ENCODE results near the gene PDCD1LG2.

Gene PDCD1LG2

DNA sequence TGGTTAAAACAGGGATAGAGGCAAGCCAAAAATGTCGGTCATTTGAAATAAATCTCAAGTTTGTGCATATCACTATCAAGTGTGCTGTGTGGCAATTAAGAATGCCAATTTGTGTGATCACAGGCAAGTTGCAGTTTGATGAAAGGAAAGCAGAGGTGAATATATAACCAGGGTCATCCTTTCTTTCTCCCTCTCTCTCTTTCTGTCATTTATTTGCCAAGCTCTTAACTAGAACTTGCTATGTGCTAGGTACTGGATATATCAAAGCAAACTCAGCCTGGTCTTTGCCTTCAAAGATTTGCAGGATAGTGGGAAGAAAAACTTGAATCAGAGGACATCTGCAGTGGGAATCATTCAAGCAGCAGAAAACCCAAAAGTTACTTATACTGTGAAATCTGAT is 22.0 kb downstream of the PDCD1LG2 start:
- no CpG with 5 or more reads among the region's 1 CpG for WGBS (ENCODE audit: insufficient coverage, insufficient read length)
- Histone ChIP-seq H3K4me1 (ENCODE audit: control insufficient read depth, insufficient read depth, low read length) (no peaks in the 10 kb centered on the region), H3K36me3 (ENCODE audit: control insufficient read depth, insufficient read depth, low read length) (no peaks in the 10 kb centered on the region), H3K27me3 (ENCODE audit: control insufficient read depth, insufficient read depth, low read length) (no peaks in the 10 kb centered on the region), H3K9me3 (ENCODE audit: control insufficient read depth, insufficient read depth, low read length) (no peaks in the 10 kb centered on the region), H3K4me3 (ENCODE audit: low read length) (no peak overlapping the region), H3K27ac (ENCODE audit: low read length) (no peak overlapping the region)
- no peak for DNase-seq (ENCODE audit: low read depth, low spot score)

DNA sequence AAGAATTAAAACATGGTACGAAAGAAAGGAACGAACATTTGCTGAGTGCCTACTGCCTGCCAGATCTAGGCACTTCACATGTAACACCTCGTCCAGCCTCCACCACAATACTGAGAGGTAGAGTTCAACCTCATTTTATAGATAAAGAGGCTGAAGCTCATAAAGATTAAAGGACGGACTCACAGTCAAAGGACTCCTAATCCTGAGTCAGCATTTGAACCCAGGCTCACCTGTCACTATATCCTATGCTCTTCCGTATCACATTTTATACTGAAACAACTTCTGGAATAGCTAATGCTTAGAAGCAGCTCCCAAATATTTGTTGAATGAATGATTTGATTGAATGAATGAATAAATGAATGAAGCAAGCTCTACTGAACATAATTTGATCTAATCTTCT is 22.5 kb downstream of the PDCD1LG2 start:
- WGBS (ENCODE audit: insufficient coverage, insufficient read length) = no CpG with 5 or more reads among the region's 5 CpGs
- no peaks in the 10 kb centered on the region for H3K36me3 ChIP-seq (ENCODE audit: control insufficient read depth, insufficient read depth, low read length)

DNA sequence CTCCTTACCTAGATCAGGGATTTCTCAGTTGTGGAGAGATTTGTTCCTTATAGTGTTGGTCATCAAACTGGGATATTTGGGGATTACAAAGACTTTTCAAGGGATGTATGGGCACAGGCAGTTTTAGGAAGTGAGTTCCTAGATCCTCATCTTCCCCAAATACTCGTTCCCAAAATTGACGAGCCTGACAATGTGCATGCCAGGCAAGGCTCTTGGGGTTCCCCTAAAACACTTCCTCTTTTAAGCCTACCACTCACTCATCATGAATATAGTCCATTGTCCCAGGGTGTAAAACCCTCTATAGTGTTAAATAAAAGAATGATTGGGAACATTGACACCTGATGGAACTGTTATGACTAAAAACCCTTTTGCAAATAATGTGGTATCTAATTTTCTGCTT is 26.4 kb downstream of the PDCD1LG2 start:
- H3K27ac ChIP-seq (ENCODE audit: low read length) = no peak overlapping the region
- H3K36me3 ChIP-seq (ENCODE audit: control insufficient read depth, insufficient read depth, low read length) = no peaks in the 10 kb centered on the region
- H3K4me3 ChIP-seq (ENCODE audit: low read length) = no peak overlapping the region
- H3K9me3 ChIP-seq (ENCODE audit: control insufficient read depth, insufficient read depth, low read length) = no peaks in the 10 kb centered on the region
- H3K27me3 ChIP-seq (ENCODE audit: control insufficient read depth, insufficient read depth, low read length) = no peaks in the 10 kb centered on the region
- WGBS (ENCODE audit: insufficient coverage, insufficient read length) = no CpG with 5 or more reads among the region's 2 CpGs
- DNase-seq (ENCODE audit: low read depth, low spot score) = no peak
- no peaks in the 10 kb centered on the region for H3K4me1 ChIP-seq (ENCODE audit: control insufficient read depth, insufficient read depth, low read length)

More for the DNA sequence above, 22.5 kb downstream of the PDCD1LG2 start:
- Histone ChIP-seq H3K9me3 (ENCODE audit: control insufficient read depth, insufficient read depth, low read length) (no peaks in the 10 kb centered on the region), H3K4me3 (ENCODE audit: low read length) (no peak overlapping the region), H3K27ac (ENCODE audit: low read length) (no peak overlapping the region), H3K4me1 (ENCODE audit: control insufficient read depth, insufficient read depth, low read length) (no peaks in the 10 kb centered on the region), H3K27me3 (ENCODE audit: control insufficient read depth, insufficient read depth, low read length) (no peaks in the 10 kb centered on the region)
- DNase-seq (ENCODE audit: low read depth, low spot score) = no peak

DNA sequence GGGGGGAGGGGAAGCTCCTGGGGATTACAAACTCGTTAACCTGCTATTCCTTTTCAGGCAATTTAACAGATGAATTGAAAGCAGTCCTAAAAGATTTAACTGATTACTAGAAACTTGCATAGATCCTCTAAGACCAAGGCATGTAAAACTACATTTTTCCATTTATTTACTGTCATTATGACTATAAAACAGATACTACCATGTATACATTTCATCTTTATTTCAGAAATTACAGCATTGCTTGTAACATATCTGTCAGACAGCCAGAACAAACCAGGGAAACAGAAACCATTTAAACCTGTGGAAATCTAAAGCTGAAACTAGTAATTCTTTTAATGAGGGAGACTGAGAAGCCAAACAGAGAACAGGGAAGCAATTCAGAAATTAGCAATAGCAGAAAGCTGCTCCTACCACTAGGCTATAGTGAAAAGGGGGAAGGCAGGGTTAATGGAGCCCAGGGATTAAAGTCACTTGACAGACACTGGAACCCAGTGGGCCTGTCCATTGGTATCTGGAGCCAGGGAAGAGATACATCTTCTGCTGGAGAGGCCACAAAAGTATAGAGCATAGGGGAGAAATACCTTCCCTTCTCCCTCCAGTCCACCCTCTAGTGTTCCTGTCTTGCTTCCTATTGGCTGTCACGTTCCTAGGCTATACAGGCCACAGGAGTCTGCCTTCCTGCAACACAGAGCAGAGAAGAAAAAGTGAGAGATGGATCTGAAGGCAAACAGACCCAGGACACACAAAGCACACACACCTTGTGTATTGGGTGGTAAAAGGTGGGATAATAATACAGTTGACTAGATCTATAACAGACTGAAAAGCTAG is 33.8 kb downstream of the PDCD1LG2 start:
- no peaks in the 10 kb centered on the region for H3K36me3 ChIP-seq (ENCODE audit: control insufficient read depth, insufficient read depth, low read length)
- no peaks in the 10 kb centered on the region for H3K9me3 ChIP-seq (ENCODE audit: control insufficient read depth, insufficient read depth, low read length)
- no peak overlapping the region for H3K4me3 ChIP-seq (ENCODE audit: low read length)
- DNase-seq (ENCODE audit: low read depth, low spot score) = no peak
- no peak overlapping the region for H3K27ac ChIP-seq (ENCODE audit: low read length)
- H3K4me1 ChIP-seq (ENCODE audit: control insufficient read depth, insufficient read depth, low read length) = no peaks in the 10 kb centered on the region
- no peaks in the 10 kb centered on the region for H3K27me3 ChIP-seq (ENCODE audit: control insufficient read depth, insufficient read depth, low read length)
- WGBS (ENCODE audit: insufficient coverage, insufficient read length) = no CpG with 5 or more reads among the region's 2 CpGs

DNA sequence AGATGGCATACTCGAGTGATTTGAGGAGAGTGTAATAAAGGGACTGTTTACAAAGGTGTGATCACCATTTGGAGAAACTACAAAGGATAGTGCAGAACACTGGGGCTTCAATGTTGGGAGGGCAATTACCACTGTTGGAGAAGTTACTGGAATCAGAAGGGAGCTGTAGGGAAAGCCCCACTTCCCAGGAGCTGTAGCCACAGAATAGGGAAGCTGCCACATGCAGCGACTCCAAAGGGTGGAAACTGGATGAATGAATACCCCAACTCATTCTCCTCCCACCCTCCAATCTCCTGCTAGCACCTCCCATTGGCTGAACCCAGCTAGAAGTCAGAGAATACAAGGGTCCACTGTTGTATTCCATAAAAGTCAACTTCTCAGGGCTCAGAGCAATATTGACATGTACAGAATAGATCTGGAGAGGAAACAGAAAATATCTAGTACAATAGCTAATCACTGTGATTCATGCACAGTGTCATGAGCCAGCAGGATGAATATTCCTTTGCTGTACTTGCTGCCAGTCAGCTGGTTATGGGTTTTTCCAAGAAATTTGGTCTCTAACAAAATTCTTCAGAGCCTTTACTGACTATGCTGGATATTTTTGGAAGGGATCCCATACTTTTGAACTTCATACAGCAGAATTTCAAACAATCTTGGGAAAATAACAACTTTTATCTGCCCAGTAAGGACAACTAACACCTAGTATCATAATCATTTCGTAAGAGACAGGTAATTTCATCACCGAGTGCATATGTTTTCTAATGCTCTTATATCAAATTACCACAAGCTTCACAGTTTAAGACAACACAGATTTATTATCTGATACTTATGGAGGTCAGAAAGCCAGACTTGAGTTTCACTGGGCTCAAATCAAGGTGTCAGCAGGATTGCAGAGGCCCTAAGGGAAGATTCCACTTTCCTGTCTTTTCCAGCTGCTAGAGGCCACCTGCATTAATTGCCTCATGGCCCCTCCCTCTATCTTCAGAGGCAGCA is 39.6 kb downstream of the PDCD1LG2 start:
- WGBS (ENCODE audit: insufficient coverage, insufficient read length) = no CpG with 5 or more reads among the region's 4 CpGs
- no peak for DNase-seq (ENCODE audit: low read depth, low spot score)

DNA sequence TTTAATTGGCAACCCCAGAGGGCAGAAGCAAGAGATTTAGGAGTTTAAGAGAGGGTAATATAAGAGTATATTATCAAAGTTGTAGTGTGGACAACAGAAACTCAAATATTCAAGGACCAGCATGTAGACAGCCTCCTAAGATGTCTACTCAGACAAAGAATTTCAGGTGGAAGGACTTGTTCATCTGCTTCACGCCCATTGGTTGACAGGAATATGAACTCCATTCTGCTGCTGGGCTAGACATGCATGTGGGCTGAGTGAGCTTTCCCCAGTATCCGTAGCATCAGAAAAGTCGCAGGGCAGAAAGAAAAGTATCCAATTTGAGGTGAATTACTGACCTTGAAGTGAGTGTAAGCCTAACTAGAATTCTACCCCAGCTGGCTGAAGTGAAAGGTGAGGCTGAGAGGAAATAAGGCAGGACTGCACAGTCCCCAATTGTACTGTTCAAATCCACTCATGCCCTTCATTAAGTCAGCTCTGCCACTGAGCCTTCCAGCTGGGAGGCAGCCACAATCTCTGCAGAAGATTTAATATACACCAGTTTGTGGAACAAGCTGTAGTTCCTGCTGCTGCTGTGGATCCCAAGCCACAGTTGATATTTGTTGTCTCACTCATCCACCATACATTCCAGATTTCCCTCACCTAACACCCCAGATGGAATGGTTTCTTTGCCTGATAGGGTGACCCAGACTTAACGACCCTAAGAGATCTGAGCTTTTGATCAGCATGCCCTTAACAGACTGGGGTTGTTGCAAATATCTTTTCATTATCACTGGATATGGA is 41.2 kb downstream of the PDCD1LG2 start:
- Histone ChIP-seq H3K4me3 (ENCODE audit: low read length) (no peak overlapping the region), H3K36me3 (ENCODE audit: control insufficient read depth, insufficient read depth, low read length) (no peaks in the 10 kb centered on the region), H3K27ac (ENCODE audit: low read length) (no peak overlapping the region), H3K4me1 (ENCODE audit: control insufficient read depth, insufficient read depth, low read length) (no peaks in the 10 kb centered on the region), H3K9me3 (ENCODE audit: control insufficient read depth, insufficient read depth, low read length) (no peaks in the 10 kb centered on the region), H3K27me3 (ENCODE audit: control insufficient read depth, insufficient read depth, low read length) (no peaks in the 10 kb centered on the region)
- WGBS (ENCODE audit: insufficient coverage, insufficient read length) = no CpG with 5 or more reads among the region's 4 CpGs
- no peak for DNase-seq (ENCODE audit: low read depth, low spot score)

More for the DNA sequence above, 39.6 kb downstream of the PDCD1LG2 start:
- no peaks in the 10 kb centered on the region for H3K36me3 ChIP-seq (ENCODE audit: control insufficient read depth, insufficient read depth, low read length)
- H3K4me3 ChIP-seq (ENCODE audit: low read length) = no peak overlapping the region
- no peaks in the 10 kb centered on the region for H3K4me1 ChIP-seq (ENCODE audit: control insufficient read depth, insufficient read depth, low read length)
- H3K27ac ChIP-seq (ENCODE audit: low read length) = no peak overlapping the region
- no peaks in the 10 kb centered on the region for H3K27me3 ChIP-seq (ENCODE audit: control insufficient read depth, insufficient read depth, low read length)
- H3K9me3 ChIP-seq (ENCODE audit: control insufficient read depth, insufficient read depth, low read length) = no peaks in the 10 kb centered on the region

DNA sequence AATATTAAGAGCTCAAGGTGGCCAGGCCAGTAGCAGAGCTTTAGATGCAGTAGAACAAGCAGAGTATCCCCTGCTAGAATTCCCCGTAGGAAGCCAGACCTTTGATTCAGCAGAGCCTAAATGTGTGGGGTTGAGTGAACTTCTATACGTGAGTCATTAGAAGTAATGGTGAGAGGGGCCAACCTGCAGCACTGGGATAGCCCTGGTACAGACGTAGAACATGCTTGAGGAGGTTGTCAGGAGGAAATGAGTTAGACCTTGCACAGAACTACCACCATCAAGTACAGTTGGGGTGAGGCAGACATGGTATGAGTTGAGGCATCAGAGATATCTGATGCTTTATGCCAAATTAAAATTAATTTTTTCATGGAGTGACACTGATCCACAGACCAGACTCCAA is 42.0 kb downstream of the PDCD1LG2 start:
- Histone ChIP-seq H3K4me1 (ENCODE audit: control insufficient read depth, insufficient read depth, low read length) (no peaks in the 10 kb centered on the region), H3K27me3 (ENCODE audit: control insufficient read depth, insufficient read depth, low read length) (no peaks in the 10 kb centered on the region), H3K9me3 (ENCODE audit: control insufficient read depth, insufficient read depth, low read length) (no peaks in the 10 kb centered on the region), H3K4me3 (ENCODE audit: low read length) (no peak overlapping the region), H3K36me3 (ENCODE audit: control insufficient read depth, insufficient read depth, low read length) (no peaks in the 10 kb centered on the region), H3K27ac (ENCODE audit: low read length) (no peak overlapping the region)
- no CpG with 5 or more reads among the region's 3 CpGs for WGBS (ENCODE audit: insufficient coverage, insufficient read length)
- DNase-seq (ENCODE audit: low read depth, low spot score) = no peak

DNA sequence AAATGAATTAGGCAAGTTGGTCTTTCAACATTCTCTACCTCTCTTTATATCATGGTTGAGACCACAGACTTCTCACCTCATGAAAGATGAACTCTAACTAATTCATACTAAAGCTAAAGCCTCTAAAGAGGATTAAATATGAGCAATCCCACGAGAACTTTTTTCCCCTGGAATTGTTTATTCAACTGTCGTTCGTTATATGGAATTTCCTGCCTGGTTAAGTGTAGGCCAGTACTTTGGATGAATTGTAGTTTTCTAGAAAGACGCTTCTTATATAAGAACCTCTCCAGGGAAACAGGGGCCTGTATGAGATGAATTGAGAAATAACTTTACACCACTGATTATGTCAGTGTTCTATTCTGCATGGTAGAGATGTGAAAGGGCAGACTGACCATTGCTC is 42.9 kb downstream of the PDCD1LG2 start:
- no CpG with 5 or more reads among the region's 4 CpGs for WGBS (ENCODE audit: insufficient coverage, insufficient read length)
- no peak overlapping the region for H3K4me3 ChIP-seq (ENCODE audit: low read length)
- H3K27ac ChIP-seq (ENCODE audit: low read length) = no peak overlapping the region
- H3K9me3 ChIP-seq (ENCODE audit: control insufficient read depth, insufficient read depth, low read length) = no peaks in the 10 kb centered on the region
- H3K36me3 ChIP-seq (ENCODE audit: control insufficient read depth, insufficient read depth, low read length) = no peaks in the 10 kb centered on the region
- H3K27me3 ChIP-seq (ENCODE audit: control insufficient read depth, insufficient read depth, low read length) = no peaks in the 10 kb centered on the region; the same call in 1 of the 2 replicates
- DNase-seq (ENCODE audit: low read depth, low spot score) = no peak
- no peaks in the 10 kb centered on the region for H3K4me1 ChIP-seq (ENCODE audit: control insufficient read depth, insufficient read depth, low read length)

DNA sequence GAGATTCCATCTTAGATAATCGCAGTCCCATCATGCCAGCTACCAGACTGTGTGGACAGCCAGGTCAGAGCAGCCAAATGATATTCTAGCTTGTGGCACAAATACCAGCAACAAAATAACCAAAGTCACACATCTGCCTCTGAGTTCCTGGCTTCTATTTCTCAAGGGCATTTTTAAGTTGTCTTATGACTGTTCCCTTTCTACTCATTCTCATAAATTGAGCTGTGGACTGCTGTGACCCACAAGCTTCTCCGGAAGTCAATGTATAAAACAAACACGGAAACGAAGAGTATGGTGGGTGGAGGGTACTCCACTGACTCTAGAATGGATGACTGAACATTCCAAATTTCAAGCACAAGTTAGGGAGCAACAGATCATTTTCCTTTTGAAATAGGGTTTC is 43.9 kb downstream of the PDCD1LG2 start:
- Histone ChIP-seq H3K27ac (ENCODE audit: low read length) (no peak overlapping the region), H3K9me3 (ENCODE audit: control insufficient read depth, insufficient read depth, low read length) (no peaks in the 10 kb centered on the region), H3K36me3 (ENCODE audit: control insufficient read depth, insufficient read depth, low read length) (no peaks in the 10 kb centered on the region), H3K4me1 (ENCODE audit: control insufficient read depth, insufficient read depth, low read length) (no peaks in the 10 kb centered on the region), H3K4me3 (ENCODE audit: low read length) (no peak overlapping the region), H3K27me3 (ENCODE audit: control insufficient read depth, insufficient read depth, low read length) (no peaks in the 10 kb centered on the region; the same call in 1 of the 2 replicates)
- no peak for DNase-seq (ENCODE audit: low read depth, low spot score)
- WGBS (ENCODE audit: insufficient coverage, insufficient read length) = no CpG with 5 or more reads among the region's 4 CpGs

All from iPS DF 6.9 (cell line).